H1 (cell line): Measurements from ENCODE around the gene MOV10L1. TPM values are rescaled to one million over a fixed set of nuclear protein-coding genes. Genes with fewer than 3 reads are reported as not detected.

Experiments used
- CTCF ChIA-PET: fragments of 300-600 bp; sonication (Branson Sonifier 250); formaldehyde crosslinking; loops from one replicate; lab custom pipeline; 2021; ENCODE audit not compliant: partially characterized antibody; lab: Charles Lee
- POLR2A ChIA-PET: fragments of 300-600 bp; sonication (Branson Sonifier 250); formaldehyde crosslinking; loops from one replicate; lab custom pipeline; 2021; ENCODE audit warnings: inconsistent platforms; ENCODE audit not compliant: partially characterized antibody; lab: Charles Lee
- DNase-seq, 2 experiments: peaks; one replicate each; pipeline versions ENCODE4 v3.0.0 to v3.0.0-alpha.2; 2010 to 2022; ENCODE audit warnings: low spot score in 2 of 2, low read depth in 1 of 2, mixed read lengths in 1 of 2
- FAIRE-seq: peaks from 2 replicates; lab custom pipeline; 2011; peaks lifted over from hg19 to GRCh38; lab: Jason Lieb, UNC
- H2AFZ ChIP-seq: 2 replicates; pipeline ENCODE4 v1.8.1; 2012; ENCODE audit warnings: low read length, inconsistent platforms
- H2AK5ac ChIP-seq: 2 replicates; pipeline ENCODE4 v1.6.1; 2013; ENCODE audit warnings: low read depth, low read length
- H2BK120ac ChIP-seq: replicated peaks from 2 replicates; pipeline ENCODE3; 2013; ENCODE audit warnings: low read depth, low read length, inconsistent platforms
- H2BK12ac ChIP-seq: 2 replicates; pipeline ENCODE4 v1.6.1; 2013; ENCODE audit warnings: low read depth, low read length
- H2BK15ac ChIP-seq: 2 replicates; pipeline ENCODE4 v1.6.1; 2013; ENCODE audit warnings: low read length
- H2BK20ac ChIP-seq: 2 replicates; pipeline ENCODE4 v1.6.1; 2013; ENCODE audit warnings: low read length
- H2BK5ac ChIP-seq: 2 replicates; pipeline ENCODE4 v1.6.1; 2013; ENCODE audit warnings: low read depth, low read length
- H3K14ac ChIP-seq: 2 replicates; pipeline ENCODE4 v1.6.1; 2013; ENCODE audit warnings: inconsistent platforms; ENCODE audit not compliant: insufficient read length
- H3K18ac ChIP-seq: 2 replicates; pipeline ENCODE4 v1.6.1; 2013; ENCODE audit warnings: low read length; ENCODE audit errors: extremely low read depth
- H3K23ac ChIP-seq: 2 replicates; pipeline ENCODE4 v1.6.1; 2013; ENCODE audit warnings: inconsistent platforms; ENCODE audit not compliant: insufficient read length
- H3K23me2 ChIP-seq: 2 replicates; pipeline ENCODE4 v1.6.1; 2013; ENCODE audit warnings: low read depth, low read length
- H3K27ac ChIP-seq: 2 replicates; pipeline ENCODE4 v1.6.1; 2011; ENCODE audit warnings: low read depth, low read length, inconsistent platforms
- H3K27me3 ChIP-seq, 4 experiments: replicated peaks in 1 of 4; 1 replicate in 1 of 4; 2 replicates in 3 of 4; pipeline versions ENCODE4 v1.6.1 to v1.8.1; 2011 to 2013; ENCODE audit warnings: low read length in 3 of 4, mild to moderate bottlenecking in 3 of 4, inconsistent platforms in 2 of 4, mixed read lengths in 2 of 4, moderate library complexity in 1 of 4; ENCODE audit not compliant: control insufficient read depth in 3 of 4, insufficient read depth in 3 of 4; ENCODE audit errors: extremely low read depth in 1 of 4
- H3K36me3 ChIP-seq, 4 experiments: 2 replicates each; pipeline versions ENCODE4 v1.6.1 to v1.8.1; 2011 to 2013; ENCODE audit warnings: mild to moderate bottlenecking in 4 of 4, low read length in 3 of 4, moderate library complexity in 2 of 4, control low read depth in 1 of 4, inconsistent platforms in 1 of 4; ENCODE audit not compliant: insufficient read depth in 4 of 4, control insufficient read depth in 2 of 4
- H3K4ac ChIP-seq: replicated peaks from 2 replicates; pipeline ENCODE3; 2013; ENCODE audit warnings: low read length, low read depth, mixed read lengths, inconsistent platforms; ENCODE audit not compliant: insufficient read length
- H3K4me1 ChIP-seq, 4 experiments: replicated peaks in 1 of 4; 1 replicate in 1 of 4; 2 replicates in 3 of 4; pipeline versions ENCODE4 v1.6.1 to v1.8.1; 2011 to 2013; ENCODE audit warnings: low read length in 3 of 4, inconsistent platforms in 2 of 4, mixed read lengths in 1 of 4; ENCODE audit not compliant: insufficient read depth in 4 of 4, control insufficient read depth in 3 of 4
- H3K4me2 ChIP-seq, 2 experiments: 2 replicates each; pipeline versions ENCODE4 v1.6.1 to v1.8.1; 2011 to 2013; ENCODE audit warnings: low read depth in 2 of 2, low read length in 2 of 2, control low read depth in 1 of 2, inconsistent platforms in 1 of 2, mild to moderate bottlenecking in 1 of 2; ENCODE audit not compliant: insufficient read depth in 1 of 2
- H3K4me3 ChIP-seq, 4 experiments: fragments of 200-600, 300-600 bp in 1 of 4; sonication (generic), shearing (Covaris generic), sonication (Bioruptor Twin) in 1 of 4; 2 replicates each; pipeline versions ENCODE4 v1.5.1 to v1.8.1; 2011 to 2016; ENCODE audit warnings: low read length in 4 of 4, low read depth in 3 of 4, control low read depth in 2 of 4, inconsistent platforms in 2 of 4, mild to moderate bottlenecking in 2 of 4, mixed read lengths in 1 of 4, moderate library complexity in 1 of 4; ENCODE audit not compliant: insufficient read depth in 2 of 4; ENCODE audit errors: extremely low read depth in 1 of 4
- H3K56ac ChIP-seq: replicated peaks from 2 replicates; pipeline ENCODE3; 2013; ENCODE audit warnings: low read depth, mild to moderate bottlenecking, mixed read lengths, low read length, inconsistent platforms; ENCODE audit not compliant: insufficient read length
- H3K79me1 ChIP-seq: 2 replicates; pipeline ENCODE4 v1.6.1; 2013; ENCODE audit warnings: low read depth, low read length, control low read depth
- H3K79me2 ChIP-seq, 2 experiments: 2 replicates each; pipeline versions ENCODE4 v1.6.1 to v1.8.1; 2012 to 2013; ENCODE audit warnings: low read length in 2 of 2, mild to moderate bottlenecking in 2 of 2, inconsistent platforms in 1 of 2; ENCODE audit not compliant: insufficient read depth in 2 of 2, control insufficient read depth in 1 of 2
- H3K9ac ChIP-seq, 4 experiments: replicated peaks in 1 of 4; 1 replicate in 1 of 4; 2 replicates in 3 of 4; pipeline versions ENCODE4 v1.6.1 to v1.8.1; 2011 to 2013; ENCODE audit warnings: low read depth in 3 of 4, low read length in 3 of 4, control low read depth in 2 of 4, mild to moderate bottlenecking in 2 of 4, moderate library complexity in 2 of 4, inconsistent platforms in 1 of 4; ENCODE audit errors: extremely low read depth in 1 of 4
- H3K9me3 ChIP-seq, 2 experiments: 2 replicates each; pipeline versions ENCODE4 v1.6.1 to v1.8.1; 2012 to 2013; ENCODE audit warnings: mild to moderate bottlenecking in 2 of 2, moderate library complexity in 2 of 2, control low read depth in 1 of 2, inconsistent platforms in 1 of 2, low read depth in 1 of 2, low read length in 1 of 2, mixed read lengths in 1 of 2; ENCODE audit not compliant: insufficient read depth in 2 of 2
- H4K20me1 ChIP-seq, 2 experiments: replicated peaks in 1 of 2; 2 replicates each; pipeline versions ENCODE3 to v1.8.1; 2011 to 2013; ENCODE audit warnings: inconsistent platforms in 2 of 2, low read length in 2 of 2, mild to moderate bottlenecking in 1 of 2; ENCODE audit not compliant: insufficient read depth in 2 of 2, control insufficient read depth in 1 of 2
- H4K5ac ChIP-seq: 2 replicates; pipeline ENCODE4 v1.6.1; 2013; ENCODE audit warnings: low read length, low read depth, mixed read lengths, inconsistent platforms; ENCODE audit not compliant: insufficient read length
- H4K8ac ChIP-seq: 2 replicates; pipeline ENCODE4 v1.8.0; 2013; ENCODE audit warnings: mild to moderate bottlenecking, moderate library complexity, low read length, inconsistent platforms; ENCODE audit not compliant: insufficient read depth; ENCODE audit errors: extremely low read depth
- H4K91ac ChIP-seq: replicated peaks from 2 replicates; pipeline ENCODE3; 2013; ENCODE audit warnings: low read length, mixed read lengths, inconsistent platforms; ENCODE audit not compliant: insufficient read length
- CBX8 ChIP-seq: fragments of 300-800, 300-1000 bp; sonication (generic); IDR thresholded peaks from 2 replicates; pipeline ENCODE4 v1.7.1; 2016; ENCODE audit warnings: low read depth, low read length, borderline replicate concordance
- CHD1 ChIP-seq: IDR thresholded peaks from 2 replicates; pipeline ENCODE4 v1.6.1; 2012; ENCODE audit warnings: low read depth, low read length, improper control_type of control experiment
- CTBP2 ChIP-seq: IDR thresholded peaks from 2 replicates; pipeline ENCODE4 v1.7.0; 2011; ENCODE audit warnings: borderline replicate concordance, mild to moderate bottlenecking, moderate library complexity, mixed read lengths, low read length; ENCODE audit not compliant: insufficient read depth, insufficient read length
- EZH2 ChIP-seq: fragments of 200-600 bp; sonication (generic); IDR thresholded peaks from 2 replicates; pipeline ENCODE4 v1.7.1; 2012; ENCODE audit warnings: low read depth, mild to moderate bottlenecking, moderate library complexity, low read length, inconsistent platforms; ENCODE audit not compliant: severe bottlenecking
- KDM1A ChIP-seq: fragments of 200-600, 300-600 bp; sonication (generic); IDR thresholded peaks from 2 replicates; pipeline ENCODE4 v1.7.1; 2016; ENCODE audit warnings: mild to moderate bottlenecking, low read length, borderline replicate concordance
- MAFK ChIP-seq: IDR thresholded peaks from 2 replicates; pipeline ENCODE4 v1.6.1; 2012; ENCODE audit warnings: low read depth, mild to moderate bottlenecking, improper control_type of control experiment, low read length
- SP4 ChIP-seq: IDR thresholded peaks from 2 replicates; pipeline ENCODE4 v1.6.1; 2012; ENCODE audit warnings: low read length, inconsistent platforms
- TAF1 ChIP-seq: IDR thresholded peaks from 2 replicates; pipeline ENCODE4 v1.6.1; 2011; ENCODE audit warnings: mild to moderate bottlenecking, low read depth, low read length
- TBP ChIP-seq: IDR thresholded peaks from 2 replicates; pipeline ENCODE4 v1.6.1; 2011; ENCODE audit warnings: low read depth, low read length, improper control_type of control experiment
- WGBS, 2 experiments: shearing (Covaris generic) in 1 of 2; methylation state at CpG; one replicate each; pipeline versions ENCODE4 v1.1.6 to v1.1.7; 2013 to 2015; ENCODE audit warnings: low lambda C conversion rate in 2 of 2, mixed read lengths in 2 of 2, inconsistent platforms in 1 of 2, low coverage in 1 of 2, missing lambda C conversion rate in 1 of 2; ENCODE audit not compliant: insufficient replicate concordance in 2 of 2, insufficient coverage in 1 of 2, insufficient read length in 1 of 2; ENCODE audit errors: extremely low coverage in 1 of 2, missing lambda C conversion rate in 1 of 2; 5-methylcytosine and 5-hydroxymethylcytosine counted together
- polyA plus RNA-seq, 7 experiments: library from polyadenylated mRNA; depleted of rRNA in 3 of 7; stranded (reverse) in 5 of 7; unstranded in 2 of 7; fragments of >200 nt in 5 of 7; fragments of 200-250 nt in 2 of 7; gene quantifications; 1 replicate in 5 of 7; 2 replicates in 1 of 7; 4 replicates in 1 of 7; pipeline versions ENCODE4 v1.2.1 to v1.2.3, GENCODE V29; 2011 to 2013; ENCODE audit warnings: missing spikeins in 2 of 7, mixed read lengths in 2 of 7
- total RNA-seq: library from RNA; stranded (reverse); fragmentation: NEBNext Ultra II Directional; extraction: Animal tissue kit (Norgen Biotek cat#: 25700); gene quantifications from 2 replicates; pipeline ENCODE4 v1.2.1, GENCODE V29; 2021

The MOV10L1 gene
- total and polyA plus RNA-seq, 2 of the 8 experiments (the other 6 are each of a cell fraction or from before 2014, with no cell fraction given), result 0.32 TPM; not detected in 1

GRCh38 chr22:50150161-50151129 is 60.6 kb downstream of the MOV10L1 start:
- Histone ChIP-seq H3K9ac (no peak overlapping the region), H2BK120ac (no peak overlapping the region), H2BK5ac (no peak overlapping the region), H4K5ac (no peak overlapping the region), H3K4ac (no peak overlapping the region), H2BK15ac (no peak overlapping the region; the same call in 1 of the 2 replicates), H3K14ac (no peak overlapping the region), H3K18ac (no peak overlapping the region), H3K9me3 (no peaks in the 10 kb centered on the region), H2AFZ (no peak overlapping the region), H3K56ac (no peak overlapping the region), H3K36me3 (no peaks in the 10 kb centered on the region), H3K79me1 (no peaks in the 10 kb centered on the region), H2BK20ac (no peak overlapping the region), H4K20me1 (peaks cover 0 to 3% of the 10 kb centered on the region in 2 experiments), H3K4me3 (no peak overlapping the region), H3K4me2 (no peak overlapping the region), H3K27ac (no peak overlapping the region), H4K91ac (no peak overlapping the region), H4K8ac (no peak overlapping the region), H3K23ac (no peak overlapping the region), H2AK5ac (no peak overlapping the region), H3K4me1 (peaks cover 0 to 4% (median 0%) of the 10 kb centered on the region in 4 experiments; a peak in 3 of 7 replicates), H3K27me3 (peaks cover 0 to 8% (median 2%) of the 10 kb centered on the region in 4 experiments; a peak in 2 of 7 replicates), H3K23me2 (no peaks in the 10 kb centered on the region), H3K79me2 (no peaks in the 10 kb centered on the region), H2BK12ac (no peak overlapping the region)
- POLR2A ChIA-PET, result interaction anchor here (0.9 to 1.0 kb wide), 2 partner anchors 51 to 68 kb away, joined by 3 to 4 read pairs; no protein-coding TSS in a partner anchor
- no peak for TF ChIP-seq SP4
- TF ChIP-seq TAF1, result no peak
- TF ChIP-seq MAFK, result no peak
- TF ChIP-seq CTBP2, result no peak
- TF ChIP-seq TBP, result no peak
- TF ChIP-seq KDM1A, result no peak
- no peak for TF ChIP-seq EZH2
- no peak for TF ChIP-seq CBX8
- no peak for TF ChIP-seq CHD1
- WGBS, 2 experiments, result 92% methylated on average over 35 of the region's 35 CpGs; no CpG with 5 or more reads in 1 of the 2 experiments
- no peak for DNase-seq
- CTCF ChIA-PET, result interaction anchor here (0.7 to 9.4 kb wide), 25 partner anchors 8 to 219 kb away, joined by 3 to 83 read pairs (median 5); partner anchors contain the start of genes IL17REL, MOV10L1 and TTLL8
- FAIRE-seq, result no peak
